HCT116 (cell line): ENCODE measurements around the gene LAMTOR5. TPM values are rescaled to one million over a fixed set of nuclear protein-coding genes. Genes with fewer than 3 reads are reported as not detected.

ENCODE experiments used
- ATAC-seq: fragments of 200-7000 bp; cut with Tn5 transposase; 2 replicates; pipeline ENCODE4 v1.9.1; 2020; ENCODE audit warnings: mild to moderate bottlenecking, moderate library complexity
- BruUV-seq: library from RNA; stranded (reverse); fragments of 400-500 nt; replicated peaks from 2 replicates; lab custom pipeline; 2021; lab: Mats Ljungman, UMichigan
- CTCF ChIA-PET: fragments of 300-600 bp; sonication (Branson Sonifier 250); formaldehyde crosslinking; loops from one replicate; lab custom pipeline; 2021; ENCODE audit warnings: antibody characterized with exemption; lab: Charles Lee
- POLR2A ChIA-PET: fragments of 300-600, 350-600 bp; sonication (Branson Sonifier 250); formaldehyde crosslinking; loops from one replicate; lab custom pipeline; 2021; ENCODE audit warnings: antibody characterized with exemption; lab: Charles Lee
- RAD21 ChIA-PET, 2 experiments: fragments of 300-600 bp; sonication (Branson Sonifier 250); formaldehyde crosslinking; loops; one replicate each; lab custom pipeline; 2023; ENCODE audit warnings: low total read pairs in 2 of 2; ENCODE audit not compliant: uncharacterized antibody in 2 of 2, unreplicated experiment in 2 of 2, low non-redundant PET in 1 of 2; lab: Charles Lee
- DNase-seq: peaks from one replicate; pipeline ENCODE4 v3.0.0-alpha.2; 2010; ENCODE audit warnings: low read depth, low spot score
- H2AFZ ChIP-seq: fragments of 200-600 bp; shearing (Covaris generic), sonication (generic); 2 replicates; pipeline ENCODE4 v1.6.1; 2017; ENCODE audit warnings: low read depth, mixed run types, mixed read lengths, antibody characterized with exemption, low read length; ENCODE audit not compliant: poor library complexity, severe bottlenecking
- H3K27ac ChIP-seq: 2 replicates; pipeline ENCODE4 v1.5.1; 2012; ENCODE audit warnings: low read depth, low read length
- H3K27me3 ChIP-seq: fragments of 200-600 bp; sonication (generic); 2 replicates; pipeline ENCODE4 v1.6.1; 2016; ENCODE audit warnings: mixed run types, low read length, mixed read lengths; ENCODE audit not compliant: insufficient read depth
- H3K36me3 ChIP-seq, 2 experiments: fragments of 200-500 bp in 1 of 2; fragments of 200-600 bp in 1 of 2; sonication (Bioruptor generic) in 1 of 2; sonication (generic) in 1 of 2; 2 replicates each; pipeline versions ENCODE4 v1.5.1 to v1.6.1; 2014 to 2016; ENCODE audit warnings: low read length in 2 of 2, inconsistent platforms in 1 of 2, mixed read lengths in 1 of 2, mixed run types in 1 of 2; ENCODE audit not compliant: insufficient read depth in 2 of 2, control insufficient read depth in 1 of 2
- H3K4me1 ChIP-seq, 2 experiments: fragments of 200-600 bp in 1 of 2; sonication (generic) in 1 of 2; 2 replicates each; pipeline versions ENCODE4 v1.5.1 to v1.6.1; 2012 to 2017; ENCODE audit warnings: low read length in 2 of 2, inconsistent platforms in 1 of 2, mild to moderate bottlenecking in 1 of 2, mixed read lengths in 1 of 2, mixed run types in 1 of 2, moderate library complexity in 1 of 2; ENCODE audit not compliant: insufficient read depth in 2 of 2, control insufficient read depth in 1 of 2
- H3K4me2 ChIP-seq: fragments of 200-600 bp; sonication (generic); 2 replicates; pipeline ENCODE4 v1.6.1; 2017; ENCODE audit warnings: mixed run types, low read length, mixed read lengths
- H3K4me3 ChIP-seq, 2 experiments: fragments of 200-600 bp in 1 of 2; sonication (generic) in 1 of 2; replicated peaks in 1 of 2; 2 replicates each; pipeline ENCODE4 v1.5.1; 2011 to 2016; ENCODE audit warnings: low read length in 2 of 2, control low read depth in 1 of 2, low read depth in 1 of 2, mild to moderate bottlenecking in 1 of 2, mixed read lengths in 1 of 2, mixed run types in 1 of 2
- H3K79me2 ChIP-seq: fragments of 200-600 bp; sonication (generic); 2 replicates; pipeline ENCODE4 v1.6.1; 2017; ENCODE audit warnings: mild to moderate bottlenecking, mixed run types, low read length, moderate library complexity, mixed read lengths; ENCODE audit not compliant: insufficient read depth
- H3K9ac ChIP-seq: fragments of 200-600 bp; sonication (generic); 2 replicates; pipeline ENCODE4 v1.6.1; 2016; ENCODE audit warnings: low read length, mixed read lengths
- H3K9me2 ChIP-seq: fragments of 200-600 bp; sonication (generic), shearing (Covaris generic); 2 replicates; pipeline ENCODE4 v1.6.1; 2017; ENCODE audit warnings: mixed run types, mild to moderate bottlenecking, moderate library complexity; ENCODE audit not compliant: insufficient read depth
- H3K9me3 ChIP-seq, 2 experiments: fragments of 200-500 bp in 1 of 2; fragments of 200-600 bp in 1 of 2; sonication (Bioruptor generic) in 1 of 2; sonication (generic) in 1 of 2; 2 replicates each; pipeline ENCODE4 v1.6.1; 2014 to 2017; ENCODE audit warnings: low read length in 2 of 2, mixed read lengths in 2 of 2, inconsistent platforms in 1 of 2, low read depth in 1 of 2, mild to moderate bottlenecking in 1 of 2, mixed run types in 1 of 2, moderate library complexity in 1 of 2; ENCODE audit not compliant: control insufficient read depth in 1 of 2, insufficient read depth in 1 of 2
- H4K20me1 ChIP-seq: fragments of 200-600 bp; sonication (generic), shearing (Covaris generic); 2 replicates; pipeline ENCODE4 v1.6.1; 2017; ENCODE audit warnings: mixed run types, mild to moderate bottlenecking, moderate library complexity; ENCODE audit not compliant: insufficient read depth
- ATF3 ChIP-seq: IDR thresholded peaks from 2 replicates; pipeline ENCODE4 v1.6.1; 2012
- CEBPB ChIP-seq: IDR thresholded peaks from 2 replicates; pipeline ENCODE4 v1.6.1; 2012; ENCODE audit warnings: low read depth
- EGR1 ChIP-seq: IDR thresholded peaks from 2 replicates; pipeline ENCODE4 v1.6.1; 2012; ENCODE audit warnings: low read depth
- ELF1 ChIP-seq: IDR thresholded peaks from 2 replicates; pipeline ENCODE4 v1.6.1; 2012; ENCODE audit warnings: low read depth, borderline replicate concordance
- EZH2phosphoT487 ChIP-seq: fragments of 200-600 bp; IDR thresholded peaks from 2 replicates; pipeline ENCODE4 v1.6.1; 2018; ENCODE audit warnings: antibody characterized with exemption, borderline replicate concordance
- FOSL1 ChIP-seq: IDR thresholded peaks from 2 replicates; pipeline ENCODE4 v1.6.1; 2012; ENCODE audit warnings: low read depth
- JUND ChIP-seq: IDR thresholded peaks from 2 replicates; pipeline ENCODE4 v1.6.1; 2012
- POLR2A ChIP-seq: IDR thresholded peaks from 2 replicates; pipeline ENCODE4 v1.7.0; 2011; ENCODE audit warnings: borderline replicate concordance; ENCODE audit not compliant: insufficient read depth, insufficient read length; ENCODE audit errors: extremely low read depth
- POLR2AphosphoS5 ChIP-seq: IDR thresholded peaks from 2 replicates; pipeline ENCODE4 v1.6.1; 2011; ENCODE audit warnings: mild to moderate bottlenecking, low read depth, low read length, moderate library complexity
- RAD21 ChIP-seq: IDR thresholded peaks from 2 replicates; pipeline ENCODE4 v1.6.1; 2012; ENCODE audit warnings: low read depth, mild to moderate bottlenecking
- SIN3A ChIP-seq: IDR thresholded peaks from 2 replicates; pipeline ENCODE4 v1.6.1; 2012; ENCODE audit warnings: low read depth
- SP1 ChIP-seq: IDR thresholded peaks from 2 replicates; pipeline ENCODE4 v1.6.1; 2012; ENCODE audit warnings: low read depth
- SRF ChIP-seq: IDR thresholded peaks from 2 replicates; pipeline ENCODE4 v1.6.1; 2012; ENCODE audit warnings: low read depth
- TCF7L2 ChIP-seq: IDR thresholded peaks from 2 replicates; pipeline ENCODE4 v1.7.0; 2011; ENCODE audit warnings: borderline replicate concordance, inconsistent platforms; ENCODE audit not compliant: insufficient read depth, insufficient read length; ENCODE audit errors: extremely low read depth
- YY1 ChIP-seq: IDR thresholded peaks from 2 replicates; pipeline ENCODE4 v1.6.1; 2011; ENCODE audit warnings: low read length, low read depth, moderate library complexity, mild to moderate bottlenecking; ENCODE audit not compliant: insufficient replicate concordance; ENCODE audit errors: extremely low read depth
- ZFX ChIP-seq: fragments of 450-650 bp; IDR thresholded peaks from 2 replicates; pipeline ENCODE4 v1.6.1; 2017
- intact Hi-C: fragments of 100-400 bp; cut with micrococcal nuclease; formaldehyde crosslinking; loops from 2 replicates; pipeline ENCODE4 v1.10.0; 2022
- total RNA-seq: library from RNA; stranded (reverse); gene quantifications from one replicate; pipeline ENCODE4 v1.2.1, GENCODE V29; 2021; ENCODE audit not compliant: unreplicated experiment
- TF ChIP-seq, protein P1 (sequence below), 3 experiments: fragments of 200-600 bp in 1 of 3; sonication (generic) in 1 of 3; IDR thresholded peaks in 2 of 3; conservative IDR thresholded peaks in 1 of 3; 2 replicates each; pipeline ENCODE4 v1.5.1; 2012 to 2017; ENCODE audit warnings: low read depth in 2 of 3, low read length in 2 of 3, antibody characterized with exemption in 1 of 3, borderline replicate concordance in 1 of 3, control low read depth in 1 of 3, mild to moderate bottlenecking in 1 of 3, mixed read lengths in 1 of 3, mixed run types in 1 of 3, moderate library complexity in 1 of 3; ENCODE audit not compliant: insufficient read depth in 1 of 3

Gene LAMTOR5
- total RNA-seq, 1 experiment from 2014 or later, result 137 TPM

DNA sequence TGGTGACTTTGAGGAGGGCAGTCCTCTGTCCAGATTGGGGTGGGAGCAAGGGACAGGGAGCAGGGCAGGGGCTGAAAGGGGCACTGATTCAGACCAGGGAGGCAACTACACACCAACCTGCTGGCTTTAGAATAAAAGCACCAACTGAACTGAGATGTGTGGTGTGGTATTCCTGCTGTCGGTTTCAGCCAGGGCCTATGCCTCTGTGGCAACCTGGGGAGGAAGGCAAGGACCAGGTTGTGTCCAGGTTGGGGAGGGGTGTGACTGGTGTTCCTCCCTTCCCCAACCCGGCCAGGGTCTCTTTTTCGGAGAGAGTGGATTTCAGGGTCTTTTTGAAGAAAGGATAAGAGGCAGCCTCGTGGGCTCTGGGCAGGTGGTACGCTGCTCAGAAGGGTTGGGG, 49.7 kb upstream of the LAMTOR5 start:
- POLR2A ChIA-PET, result no interaction called here
- no peaks in the 10 kb centered on the region; the same call in 1 of the 2 replicates for H3K27me3 ChIP-seq
- no peaks in the 10 kb centered on the region for H3K9me3 ChIP-seq
- H3K36me3 ChIP-seq, result no peaks in the 10 kb centered on the region
- no peaks in the 10 kb centered on the region for H3K79me2 ChIP-seq
- H2AFZ ChIP-seq, result no peak overlapping the region
- no peaks in the 10 kb centered on the region for H3K4me1 ChIP-seq
- no TSS peak for BruUV-seq
- RAD21 ChIA-PET, result no interaction called here
- CTCF ChIA-PET, result no interaction called here
- H3K4me3 ChIP-seq, result no peak overlapping the region
- intact Hi-C loops, result no loop called here
- H3K4me2 ChIP-seq, result no peak overlapping the region
- DNase-seq, result no peak
- H3K9me2 ChIP-seq, result no peaks in the 10 kb centered on the region
- ATAC-seq, result no peak
- TF ChIP-seq RAD21 (no peak), SIN3A (no peak), FOSL1 (no peak), ZFX (no peak), SRF (no peak), JUND (no peak), TCF7L2 (no peak), SP1 (no peak), EGR1 (no peak), POLR2AphosphoS5 (no peak), EZH2phosphoT487 (no peak), POLR2A (no peak), ELF1 (no peak), ATF3 (no peak), CEBPB (no peak), YY1 (no peak)
- TF ChIP-seq, protein P1, sequence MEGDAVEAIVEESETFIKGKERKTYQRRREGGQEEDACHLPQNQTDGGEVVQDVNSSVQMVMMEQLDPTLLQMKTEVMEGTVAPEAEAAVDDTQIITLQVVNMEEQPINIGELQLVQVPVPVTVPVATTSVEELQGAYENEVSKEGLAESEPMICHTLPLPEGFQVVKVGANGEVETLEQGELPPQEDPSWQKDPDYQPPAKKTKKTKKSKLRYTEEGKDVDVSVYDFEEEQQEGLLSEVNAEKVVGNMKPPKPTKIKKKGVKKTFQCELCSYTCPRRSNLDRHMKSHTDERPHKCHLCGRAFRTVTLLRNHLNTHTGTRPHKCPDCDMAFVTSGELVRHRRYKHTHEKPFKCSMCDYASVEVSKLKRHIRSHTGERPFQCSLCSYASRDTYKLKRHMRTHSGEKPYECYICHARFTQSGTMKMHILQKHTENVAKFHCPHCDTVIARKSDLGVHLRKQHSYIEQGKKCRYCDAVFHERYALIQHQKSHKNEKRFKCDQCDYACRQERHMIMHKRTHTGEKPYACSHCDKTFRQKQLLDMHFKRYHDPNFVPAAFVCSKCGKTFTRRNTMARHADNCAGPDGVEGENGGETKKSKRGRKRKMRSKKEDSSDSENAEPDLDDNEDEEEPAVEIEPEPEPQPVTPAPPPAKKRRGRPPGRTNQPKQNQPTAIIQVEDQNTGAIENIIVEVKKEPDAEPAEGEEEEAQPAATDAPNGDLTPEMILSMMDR (IDR thresholded peaks at IDR 0.05 in 2 of 3, conservative IDR thresholded peaks at IDR 0.05 in 1 of 3; ENCODE audit: borderline replicate concordance in 1 of 3, insufficient read depth in 1 of 3, low read depth in 2 of 3, low read length in 2 of 3), result no peak
- no peaks in the 10 kb centered on the region for H4K20me1 ChIP-seq
- no peak overlapping the region for H3K9ac ChIP-seq
- no peak overlapping the region for H3K27ac ChIP-seq
